Smooth muscle cell of the brain vasculature (primary cell): Measurements from ENCODE around the gene MEGF10.
A peak's percentile ranks its signal among the peaks of the same experiment; 100 is the strongest.

Experiments
- DNase-seq: peaks from one replicate; pipeline ENCODE4 v3.0.0-alpha.2; 2012; ENCODE audit warnings: low read depth, low spot score

The MEGF10 gene

GRCh38 chr5:127434588-127434987, 144.0 kb downstream of the MEGF10 start:
- no peak for DNase-seq

GRCh38 chr5:127435821-127436220, 145.2 kb downstream of the MEGF10 start:
- no peak for DNase-seq

- no peak for DNase-seq
These were observed 149.0 kb downstream of the MEGF10 start for GRCh38 chr5:127439644-127440043.

- DNase-seq: peak; percentile 56
These were observed 150.2 kb downstream of the MEGF10 start for GRCh38 chr5:127440831-127441230.

- DNase-seq: no peak
These were observed 151.3 kb downstream of the MEGF10 start for GRCh38 chr5:127441799-127442484.

GRCh38 chr5:127444171-127444570, 153.6 kb downstream of the MEGF10 start:
- no peak for DNase-seq

GRCh38 chr5:127445328-127445727, 154.7 kb downstream of the MEGF10 start:
- DNase-seq: no peak

- DNase-seq: no peak
These were observed 156.0 kb downstream of the MEGF10 start for GRCh38 chr5:127446626-127447025.

GRCh38 chr5:127447827-127448226, 157.2 kb downstream of the MEGF10 start:
- DNase-seq: no peak

GRCh38 chr5:127450046-127450445, 159.4 kb downstream of the MEGF10 start:
- DNase-seq: no peak

- no peak for DNase-seq
These were observed 160.5 kb downstream of the MEGF10 start for GRCh38 chr5:127451096-127451495.

- no peak for DNase-seq
These were observed 162.0 kb downstream of the MEGF10 start for GRCh38 chr5:127452626-127453025.

- DNase-seq: no peak
These were observed 180.6 kb downstream of the MEGF10 start for GRCh38 chr5:127471211-127471610.

GRCh38 chr5:127472700-127473099, 182.1 kb downstream of the MEGF10 start:
- no peak for DNase-seq

- DNase-seq: no peak
These were observed 195.9 kb downstream of the MEGF10 start for GRCh38 chr5:127486471-127486870.

- DNase-seq: peak; percentile 40
These were observed 202.5 kb downstream of the MEGF10 start for GRCh38 chr5:127492854-127493738.

- no peak for DNase-seq
These were observed 208.0 kb downstream of the MEGF10 start for GRCh38 chr5:127498548-127498947.

- DNase-seq: no peak
These were observed 215.3 kb downstream of the MEGF10 start for GRCh38 chr5:127505905-127506304.

GRCh38 chr5:127506616-127507015, 216.0 kb downstream of the MEGF10 start:
- no peak for DNase-seq

- no peak for DNase-seq
These were observed 218.2 kb downstream of the MEGF10 start for GRCh38 chr5:127508644-127509373.
